Liver (tissue), 9 donors: Measurements from ENCODE around the gene ARF1. TPM values are rescaled to one million over a fixed set of nuclear protein-coding genes. Genes with fewer than 3 reads are reported as not detected.

Source experiments
- DNase-seq: peaks from one replicate; pipeline ENCODE4 v3.0.0-alpha.2; 2017; ENCODE audit warnings: low spot score
- H3K27ac ChIP-seq, 2 donors: one replicate each; pipeline ENCODE4 v1.7.0; 2013; ENCODE audit warnings: inconsistent platforms in 2 of 2, low read length in 2 of 2, control low read depth in 1 of 2, low read depth in 1 of 2, mild to moderate bottlenecking in 1 of 2
- H3K27me3 ChIP-seq, 4 donors: one replicate each; pipeline versions ENCODE4 v1.6.1 to v1.7.0; 2013; ENCODE audit warnings: low read length in 3 of 4, inconsistent platforms in 1 of 4, mild to moderate bottlenecking in 1 of 4, moderate library complexity in 1 of 4; ENCODE audit not compliant: control insufficient read depth in 4 of 4, insufficient read depth in 4 of 4
- H3K36me3 ChIP-seq, 4 donors: one replicate each; pipeline versions ENCODE4 v1.6.1 to v1.7.0; 2013; ENCODE audit warnings: low read length in 3 of 4, mild to moderate bottlenecking in 3 of 4, low read depth in 1 of 4, moderate library complexity in 1 of 4; ENCODE audit not compliant: control insufficient read depth in 4 of 4, insufficient read depth in 3 of 4
- H3K4me1 ChIP-seq, 4 donors: one replicate each; pipeline versions ENCODE4 v1.6.1 to v1.7.0; 2013; ENCODE audit warnings: low read length in 3 of 4, mild to moderate bottlenecking in 3 of 4, moderate library complexity in 1 of 4; ENCODE audit not compliant: control insufficient read depth in 4 of 4, insufficient read depth in 4 of 4
- H3K4me3 ChIP-seq, 3 donors: one replicate each; pipeline versions ENCODE4 v1.6.1 to v1.7.0; 2013; ENCODE audit warnings: low read length in 3 of 3, control low read depth in 1 of 3, low read depth in 1 of 3, mild to moderate bottlenecking in 1 of 3
- H3K9ac ChIP-seq, 2 donors: one replicate each; pipeline ENCODE4 v1.7.0; 2013; ENCODE audit warnings: low read length in 2 of 2, mild to moderate bottlenecking in 2 of 2, moderate library complexity in 2 of 2, control low read depth in 1 of 2, low read depth in 1 of 2
- H3K9me3 ChIP-seq, 4 donors: one replicate each; pipeline versions ENCODE4 v1.6.1 to v1.7.0; 2013; ENCODE audit warnings: low read length in 3 of 4; ENCODE audit not compliant: control insufficient read depth in 4 of 4
- CTCF ChIP-seq: fragments of 150-350 bp; IDR thresholded peaks from 2 replicates; pipeline ENCODE4 v1.5.1; 2017; ENCODE audit warnings: improper control_type of control experiment, low read depth, low read length; ENCODE audit not compliant: missing input control
- EGR1 ChIP-seq, 2 donors: IDR thresholded peaks; 2 replicates each; pipeline ENCODE4 v1.6.1; 2016 to 2018; ENCODE audit warnings: antibody characterized with exemption in 2 of 2, low read depth in 2 of 2
- FOXA1 ChIP-seq: IDR thresholded peaks from 2 replicates; pipeline ENCODE4 v1.6.1; 2016; ENCODE audit warnings: antibody characterized with exemption
- FOXA2 ChIP-seq: IDR thresholded peaks from 2 replicates; pipeline ENCODE4 v1.6.1; 2016; ENCODE audit warnings: antibody characterized with exemption
- GABPA ChIP-seq, 2 donors: IDR thresholded peaks in 1 of 2; conservative IDR thresholded peaks in 1 of 2; 2 replicates each; pipeline ENCODE4 v1.6.1; 2016; ENCODE audit warnings: antibody characterized with exemption in 2 of 2, mild to moderate bottlenecking in 1 of 2, moderate library complexity in 1 of 2
- HNF4A ChIP-seq, 2 donors: conservative IDR thresholded peaks; 2 replicates each; pipeline ENCODE4 v1.6.1; 2016; ENCODE audit warnings: antibody characterized with exemption in 2 of 2, mild to moderate bottlenecking in 2 of 2
- HNF4G ChIP-seq: IDR thresholded peaks from 2 replicates; pipeline ENCODE4 v1.6.1; 2016; ENCODE audit warnings: antibody characterized with exemption
- JUND ChIP-seq, 2 donors: IDR thresholded peaks; 2 replicates each; pipeline ENCODE4 v1.6.1; 2016; ENCODE audit warnings: antibody characterized with exemption in 2 of 2
- MAX ChIP-seq: IDR thresholded peaks from 2 replicates; pipeline ENCODE4 v1.6.1; 2016; ENCODE audit warnings: antibody characterized with exemption
- NR2F2 ChIP-seq: IDR thresholded peaks from 2 replicates; pipeline ENCODE4 v1.6.1; 2016; ENCODE audit warnings: antibody characterized with exemption
- RAD21 ChIP-seq, 2 donors: IDR thresholded peaks; 2 replicates each; pipeline ENCODE4 v1.6.1; 2016; ENCODE audit warnings: antibody characterized with exemption in 2 of 2, mild to moderate bottlenecking in 2 of 2
- REST ChIP-seq: IDR thresholded peaks from 2 replicates; pipeline ENCODE4 v1.6.1; 2016; ENCODE audit warnings: antibody characterized with exemption, mild to moderate bottlenecking
- RXRA ChIP-seq, 2 donors: IDR thresholded peaks; 2 replicates each; pipeline ENCODE4 v1.6.1; 2017 to 2018; ENCODE audit warnings: antibody characterized with exemption in 2 of 2, mild to moderate bottlenecking in 1 of 2
- SP1 ChIP-seq: IDR thresholded peaks from 2 replicates; pipeline ENCODE4 v1.6.1; 2018; ENCODE audit warnings: antibody characterized with exemption, mild to moderate bottlenecking
- TAF1 ChIP-seq: conservative IDR thresholded peaks from 2 replicates; pipeline ENCODE4 v1.6.1; 2016; ENCODE audit warnings: antibody characterized with exemption, mild to moderate bottlenecking
- YY1 ChIP-seq: IDR thresholded peaks from 2 replicates; pipeline ENCODE4 v1.6.1; 2016; ENCODE audit warnings: antibody characterized with exemption, mild to moderate bottlenecking
- ZBTB33 ChIP-seq: IDR thresholded peaks from 2 replicates; pipeline ENCODE4 v1.6.1; 2016; ENCODE audit warnings: antibody characterized with exemption
- WGBS: extraction: QIAGEN DNeasy Blood & Tissue Kit; methylation state at CpG from one replicate; pipeline ENCODE4 v1.1.7; 2013; 5-methylcytosine and 5-hydroxymethylcytosine counted together
- polyA plus RNA-seq, 2 donors: library from polyadenylated mRNA; stranded (reverse) in 1 of 2; unstranded in 1 of 2; fragments of 200-250 nt in 1 of 2; fragments of >200 nt in 1 of 2; fragmentation: Nextera tagmentation in 1 of 2; extraction: Ambion mirVana in 1 of 2; gene quantifications; one replicate each; pipeline versions ENCODE4 v1.2.1 to v1.2.3, GENCODE V29; 2013 to 2015
- total RNA-seq, 2 donors: library from RNA; depleted of rRNA; stranded (reverse); fragments of >200 nt; gene quantifications; one replicate each; pipeline ENCODE4 v1.2.3, GENCODE V29; 2014
- donor health status: healthy.
- donor health status: healthy.
- donor health status: healthy.
- donor health status: healthy.
- donor health status: healthy.

Gene ARF1
- total and polyA plus RNA-seq, 4 donors = 151 to 282 (median 213) TPM

GRCh38 chr1:228100822-228101613 is 18.5 kb downstream of the ARF1 start:
- WGBS = 84% methylated on average over 12 of the region's 12 CpGs
- Histone ChIP-seq H3K4me3 (no peak overlapping the region), H3K36me3 (peaks cover 9 to 32% (median 24%) of the 10 kb centered on the region in 4 donors), H3K9ac (no peak overlapping the region), H3K9me3 (no peaks in the 10 kb centered on the region), H3K27me3 (no peaks in the 10 kb centered on the region), H3K4me1 (peaks cover 10 to 44% (median 26%) of the 10 kb centered on the region in 4 donors), H3K27ac (no peak overlapping the region)
- DNase-seq = no peak
- TF ChIP-seq RAD21 (IDR thresholded peaks at IDR 0.05) (no peak), CTCF (no peak), EGR1 (IDR thresholded peaks at IDR 0.05; ENCODE audit: low read depth in 2 of 2) (no peak), FOXA1 (no peak), HNF4G (no peak), GABPA (IDR thresholded peaks at IDR 0.05 in 1 of 2, conservative IDR thresholded peaks at IDR 0.05 in 1 of 2) (no peak), REST (no peak), NR2F2 (no peak)

- TF ChIP-seq FOXA2 (no peak), ZBTB33 (no peak), HNF4G (no peak), FOXA1 (no peak), CTCF (no peak), SP1 (no peak), RAD21 (IDR thresholded peaks at IDR 0.05) (no peak), HNF4A (conservative IDR thresholded peaks at IDR 0.05) (no peak), GABPA (IDR thresholded peaks at IDR 0.05 in 1 of 2, conservative IDR thresholded peaks at IDR 0.05 in 1 of 2) (no peak), RXRA (IDR thresholded peaks at IDR 0.05) (no peak), JUND (IDR thresholded peaks at IDR 0.05) (no peak), REST (no peak), EGR1 (IDR thresholded peaks at IDR 0.05; ENCODE audit: low read depth in 2 of 2) (no peak), TAF1 (no peak), YY1 (no peak), MAX (no peak)
- peak overlapping the region in 1 of 3 donors; percentile 90 for H3K4me3 ChIP-seq
- peaks cover 10 to 44% (median 26%) of the 10 kb centered on the region in 4 donors for H3K4me1 ChIP-seq
- H3K9me3 ChIP-seq = no peaks in the 10 kb centered on the region
- H3K9ac ChIP-seq = no peak overlapping the region
- WGBS = 59% methylated on average over 15 of the region's 15 CpGs
- H3K27me3 ChIP-seq = no peaks in the 10 kb centered on the region
- no peak overlapping the region for H3K27ac ChIP-seq
- DNase-seq = no peak
- peaks cover 9 to 38% (median 29%) of the 10 kb centered on the region in 4 donors for H3K36me3 ChIP-seq
These were observed 19.1 kb downstream of the ARF1 start for GRCh38 chr1:228101614-228101993.
